ENCODE data around the gene PWP2.
"Not testable (repeated sequence)": the region's sequence is repeated elsewhere in the genome, so short reads cannot be mapped to it uniquely, and the experiment has no call there.

- not testable (repeated sequence) for TF ChIP-seq CTCF, POLR2A (IDR thresholded peaks at IDR 0.05)
Observed at GRCh38 chr21:44160821-44161220, 53.6 kb downstream of the PWP2 start.
